AG04449 (cell line): ENCODE results near the gene RAB40B.

Experiments used
- CTCF ChIA-PET: fragments of 350-600 bp; formaldehyde crosslinking; extraction: SDS; loops from one replicate; lab custom pipeline; 2021; ENCODE audit warnings: antibody characterized with exemption; lab: Yijun Ruan, JAX
- POLR2A ChIA-PET: fragments of 400-600, 350-600 bp; formaldehyde crosslinking; extraction: SDS; loops from one replicate; lab custom pipeline; 2020; ENCODE audit warnings: antibody characterized with exemption, inconsistent platforms; lab: Yijun Ruan, JAX
- DNase-seq: peaks from one replicate; pipeline ENCODE4 v3.0.0-alpha.2; 2010; ENCODE audit warnings: low read depth, low spot score
- H3K4me3 ChIP-seq: 2 replicates; pipeline ENCODE4 v1.5.1; 2011; ENCODE audit warnings: low read depth, mild to moderate bottlenecking, control low read depth, low read length
- TF ChIP-seq, protein P1 (sequence below): IDR thresholded peaks from one replicate; pipeline ENCODE4 v1.5.1; 2011; ENCODE audit warnings: mild to moderate bottlenecking, moderate library complexity, low read length, control low read depth, inconsistent platforms; ENCODE audit not compliant: insufficient read depth; ENCODE audit errors: missing control alignments

The RAB40B gene

DNA sequence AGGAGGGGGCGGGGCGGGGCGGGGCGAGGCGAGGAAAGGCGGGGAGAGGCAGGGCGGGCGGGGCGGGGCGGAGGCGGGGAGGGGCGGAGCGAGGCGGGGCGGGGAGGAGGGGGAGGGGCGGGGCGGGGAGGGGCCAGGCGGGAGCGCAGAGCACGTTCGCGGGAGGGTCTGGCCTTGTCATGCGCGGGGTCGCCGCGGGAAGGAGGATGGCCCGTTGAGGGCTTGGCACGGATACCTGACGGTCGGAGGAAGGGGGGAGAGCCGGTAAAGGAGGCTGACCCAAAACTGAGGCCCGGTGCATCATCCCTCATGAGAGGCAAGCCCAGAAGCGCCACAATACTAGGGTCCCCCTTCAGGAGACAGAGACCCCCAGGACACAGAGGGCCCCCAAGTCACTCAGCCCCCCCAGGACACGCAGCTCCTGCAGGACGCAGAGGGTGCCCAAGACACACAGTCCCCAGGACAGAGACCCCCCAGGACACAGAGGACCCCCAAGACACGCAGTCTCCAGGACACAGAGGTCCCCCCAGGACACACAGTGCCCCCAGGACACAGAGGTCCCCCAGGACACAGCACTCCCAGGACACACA lies 49.7 kb downstream of the RAB40B start:
- peak overlapping the region; percentile 68 for H3K4me3 ChIP-seq
- DNase-seq, result no peak
- TF ChIP-seq, protein P1, sequence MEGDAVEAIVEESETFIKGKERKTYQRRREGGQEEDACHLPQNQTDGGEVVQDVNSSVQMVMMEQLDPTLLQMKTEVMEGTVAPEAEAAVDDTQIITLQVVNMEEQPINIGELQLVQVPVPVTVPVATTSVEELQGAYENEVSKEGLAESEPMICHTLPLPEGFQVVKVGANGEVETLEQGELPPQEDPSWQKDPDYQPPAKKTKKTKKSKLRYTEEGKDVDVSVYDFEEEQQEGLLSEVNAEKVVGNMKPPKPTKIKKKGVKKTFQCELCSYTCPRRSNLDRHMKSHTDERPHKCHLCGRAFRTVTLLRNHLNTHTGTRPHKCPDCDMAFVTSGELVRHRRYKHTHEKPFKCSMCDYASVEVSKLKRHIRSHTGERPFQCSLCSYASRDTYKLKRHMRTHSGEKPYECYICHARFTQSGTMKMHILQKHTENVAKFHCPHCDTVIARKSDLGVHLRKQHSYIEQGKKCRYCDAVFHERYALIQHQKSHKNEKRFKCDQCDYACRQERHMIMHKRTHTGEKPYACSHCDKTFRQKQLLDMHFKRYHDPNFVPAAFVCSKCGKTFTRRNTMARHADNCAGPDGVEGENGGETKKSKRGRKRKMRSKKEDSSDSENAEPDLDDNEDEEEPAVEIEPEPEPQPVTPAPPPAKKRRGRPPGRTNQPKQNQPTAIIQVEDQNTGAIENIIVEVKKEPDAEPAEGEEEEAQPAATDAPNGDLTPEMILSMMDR, result no peak
- ChIA-PET CTCF (interaction anchor here (1.4 kb wide), 1 partner anchor 20 kb away, joined by 6 read pairs; no protein-coding TSS in a partner anchor), POLR2A (no interaction called here)

DNA sequence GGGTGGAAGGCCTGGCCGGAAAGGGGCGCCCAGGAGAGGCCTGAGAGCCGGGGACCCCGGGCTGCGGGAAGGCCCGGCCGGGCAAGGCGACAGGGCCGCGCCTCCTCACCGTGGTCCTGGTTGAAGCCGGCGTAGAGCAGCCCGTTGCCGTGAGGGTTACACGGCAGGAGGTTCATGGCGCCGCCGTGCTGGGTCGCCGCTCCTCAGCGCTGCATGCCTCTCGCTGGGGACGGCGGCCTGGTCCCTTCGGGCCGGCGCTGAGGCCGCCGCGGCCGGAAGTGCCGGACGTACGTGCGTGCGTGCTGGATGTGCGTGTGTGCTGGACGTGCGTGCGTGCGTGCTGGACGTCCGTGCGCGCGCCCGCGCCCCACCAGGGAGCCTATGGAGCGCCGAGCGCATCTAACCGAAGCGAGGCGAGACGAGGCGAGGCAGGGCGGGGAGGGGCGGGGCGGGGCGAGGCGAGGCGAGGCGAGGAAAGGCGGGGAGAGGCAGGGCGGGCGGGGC lies 50.3 kb downstream of the RAB40B start, which contains the start of gene WDR45B:
Gene WDR45B, minus strand, starts transcription at position 280 of the 504 bp plus-strand sequence. Its CDS starts 104 bp downstream, at position 176.
- peak within 1 kb of the TSS; percentile 93 for H3K4me3 ChIP-seq
- TF ChIP-seq, protein P1, result no peak
- ChIA-PET POLR2A (interaction anchor here (1.0 kb wide), 1 partner anchor 12 kb away, joined by 3 read pairs; no protein-coding TSS in a partner anchor), CTCF (no interaction called here)
- DNase-seq, result peak; percentile 86

DNA sequence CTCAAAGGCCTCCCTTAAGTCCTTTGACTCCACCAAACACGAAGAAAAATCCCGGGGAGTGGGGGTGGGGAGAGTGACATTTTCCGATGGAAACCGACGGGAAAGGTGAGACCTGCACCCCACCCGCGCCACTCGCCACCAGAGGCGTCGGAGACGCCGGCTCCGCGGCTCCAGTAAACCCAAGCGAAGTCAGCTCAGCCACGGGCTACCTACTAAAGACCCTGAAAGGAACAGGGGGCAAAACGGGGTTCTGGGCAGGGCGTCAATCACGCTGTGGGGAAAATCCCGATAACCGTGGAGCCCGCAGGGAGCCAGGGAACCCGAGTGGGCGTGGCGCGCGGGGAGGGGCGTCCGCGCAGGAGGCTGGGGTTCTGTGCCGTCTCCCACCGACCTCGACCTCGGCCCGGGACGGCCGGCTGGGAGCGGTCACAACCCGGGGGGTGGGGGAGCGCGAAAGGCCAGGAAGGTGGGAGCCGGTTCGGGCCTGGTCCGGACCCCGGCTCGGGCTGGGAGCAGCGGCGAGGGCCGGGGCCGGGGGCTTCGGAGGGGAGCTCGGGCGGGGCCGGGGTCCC lies 50.8 kb downstream of the RAB40B start:
- DNase-seq, result no peak
- ChIA-PET POLR2A (interaction anchor here (1.0 kb wide), 1 partner anchor 11 kb away, joined by 3 read pairs; no protein-coding TSS in a partner anchor), CTCF (no interaction called here)
- H3K4me3 ChIP-seq, result peak overlapping the region; percentile 93
- TF ChIP-seq, protein P1, result peak; percentile 9

DNA sequence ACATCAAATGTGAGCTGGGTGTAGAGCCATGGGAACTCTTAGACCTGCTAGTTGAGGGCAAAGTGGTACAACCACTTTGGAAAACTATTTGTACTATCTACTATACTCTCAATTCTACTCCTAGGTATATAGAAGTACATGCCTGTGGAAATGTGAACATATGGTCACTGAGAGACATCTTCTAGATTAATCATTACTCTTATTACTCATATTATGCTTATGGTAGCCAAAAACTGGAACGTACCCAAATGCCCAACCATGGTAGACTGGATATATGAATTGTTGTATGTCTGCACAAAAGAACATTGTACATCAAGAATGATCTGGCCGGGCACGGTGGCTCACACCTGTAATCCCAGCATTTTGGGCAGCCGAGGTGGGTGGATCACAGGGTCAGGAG lies 53.0 kb downstream of the RAB40B start:
- no peak overlapping the region for H3K4me3 ChIP-seq
- ChIA-PET POLR2A (no interaction called here), CTCF (no interaction called here)
- TF ChIP-seq, protein P1, result no peak
- DNase-seq, result no peak

DNA sequence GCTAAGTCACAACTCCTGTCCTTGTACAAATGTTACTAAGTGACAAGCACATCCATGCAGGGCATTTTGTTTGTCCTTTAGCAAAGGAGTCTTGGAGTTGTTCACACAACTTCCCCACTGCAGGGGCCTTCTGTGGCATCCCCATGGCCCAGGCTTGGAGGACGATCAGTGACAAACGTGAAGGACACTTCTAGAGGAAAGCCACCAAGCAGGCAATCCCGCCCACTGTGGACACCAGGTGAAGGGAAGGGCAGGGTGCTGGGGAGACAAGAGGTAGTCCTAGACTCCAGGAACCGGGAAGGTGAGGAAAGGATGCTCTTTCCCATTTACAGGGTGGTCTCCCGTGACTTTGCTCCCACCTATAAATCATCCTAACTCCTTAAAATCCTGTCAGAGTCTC lies 54.4 kb downstream of the RAB40B start:
- no peak overlapping the region for H3K4me3 ChIP-seq
- CTCF ChIA-PET, result no interaction called here
- POLR2A ChIA-PET, result no interaction called here
- DNase-seq, result no peak
- TF ChIP-seq, protein P1, result no peak

DNA sequence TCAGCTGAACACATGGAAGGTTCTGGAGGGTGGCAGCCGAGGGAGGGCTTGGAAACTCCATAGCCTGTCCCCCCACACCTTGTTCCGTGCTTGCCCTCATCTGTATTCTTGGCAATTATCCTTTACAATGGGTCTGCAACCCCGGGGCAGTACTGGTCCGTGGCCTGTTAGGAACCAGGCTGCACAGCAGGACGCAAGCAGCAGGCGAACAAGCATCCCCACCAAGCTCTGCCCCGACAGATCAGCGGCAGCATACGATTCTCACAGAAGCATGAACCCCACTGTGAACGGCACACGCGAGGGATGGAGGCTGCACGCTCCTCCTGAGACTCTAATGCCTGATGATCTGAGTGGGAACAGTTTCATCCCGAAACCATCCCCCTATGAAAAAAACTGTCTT lies 56.5 kb downstream of the RAB40B start:
- ChIA-PET POLR2A (no interaction called here), CTCF (no interaction called here)

More for the DNA sequence above, 56.5 kb downstream of the RAB40B start:
- DNase-seq, result no peak
- no peak overlapping the region for H3K4me3 ChIP-seq
- TF ChIP-seq, protein P1, result no peak
